ENCODE data around the gene DIAPH1.

The DIAPH1 gene

GRCh38 chr5:141477044-141477575 lies 141.7 kb downstream of the DIAPH1 start:
- no peak for DNase-seq

- DNase-seq, result no peak
Measured at GRCh38 chr5:141476132-141476911, 142.5 kb downstream of the DIAPH1 start.

- peak; percentile 23 for DNase-seq
Measured at GRCh38 chr5:141475625-141476131, 143.1 kb downstream of the DIAPH1 start, which contains the start of gene PCDHGC3. Gene PCDHGC3 (plus strand): TSS chr5:141475966. CDS start chr5:141476117, 151 bp downstream.

GRCh38 chr5:141465351-141465750 lies 153.4 kb downstream of the DIAPH1 start:
- DNase-seq, result no peak

All from CD4-positive, alpha-beta T cell treated with Interleukin-17A for 1 hour (primary cell).